NCI-H460 (cell line): ENCODE results near the gene COG7. TPM values are rescaled to one million over a fixed set of nuclear protein-coding genes. Genes with fewer than 3 reads are reported as not detected.
"Not testable (repeated sequence)": the region's sequence is repeated elsewhere in the genome, so short reads cannot be mapped to it uniquely, and the experiment has no call there.

Source experiments
- DNase-seq: peaks from one replicate; pipeline ENCODE4 v3.0.0-alpha.2; 2016; ENCODE audit warnings: low read depth; ENCODE audit errors: extremely low read depth
- total RNA-seq: library from RNA; depleted of rRNA; stranded (reverse); fragments of >200 nt; shearing (Covaris generic); gene quantifications from 2 replicates; pipeline ENCODE4 v1.2.3, GENCODE V29; 2014

The COG7 gene
- total RNA-seq, 1 experiment from 2014 or later: 22.4 TPM

DNA sequence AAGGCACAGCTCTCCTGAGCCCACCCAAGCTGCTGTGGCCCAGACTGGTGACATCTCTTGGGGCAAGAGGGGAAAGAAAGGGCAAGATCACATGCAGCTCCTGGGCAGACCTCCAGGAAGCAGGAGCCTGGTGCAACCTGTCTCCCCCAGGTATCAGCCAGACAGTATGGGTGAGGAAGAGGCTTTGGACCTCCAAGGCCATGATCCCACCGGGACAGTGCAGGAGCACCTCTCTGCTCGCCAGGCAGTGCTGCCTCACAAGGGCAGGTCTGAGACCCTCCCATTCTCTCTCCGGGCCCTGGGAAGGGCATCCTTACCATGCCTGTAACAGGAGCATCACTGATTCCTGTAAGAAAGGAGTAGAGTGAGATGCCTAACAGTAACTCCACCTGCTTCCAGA lies 25.6 kb upstream of the COG7 start:
- DNase-seq: no peak

DNA sequence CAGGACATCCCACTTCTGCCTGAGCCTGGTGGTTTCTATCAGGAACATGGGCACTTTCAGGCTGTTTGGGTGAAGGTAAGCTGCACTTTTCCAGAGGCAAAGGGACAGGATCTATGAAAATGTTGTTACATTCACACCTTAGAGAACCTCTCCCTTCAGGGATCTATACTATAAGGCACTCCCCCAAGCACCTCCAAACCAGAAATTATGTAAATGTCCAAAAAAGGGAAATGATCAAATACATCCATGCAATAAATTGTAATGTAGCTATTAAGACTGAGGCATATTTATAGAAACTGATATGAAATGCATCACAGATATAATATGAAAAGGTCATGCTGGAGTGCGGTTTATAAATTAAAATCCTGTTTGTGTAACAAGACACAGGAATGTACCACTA lies 23.3 kb upstream of the COG7 start:
- DNase-seq: no peak

DNA sequence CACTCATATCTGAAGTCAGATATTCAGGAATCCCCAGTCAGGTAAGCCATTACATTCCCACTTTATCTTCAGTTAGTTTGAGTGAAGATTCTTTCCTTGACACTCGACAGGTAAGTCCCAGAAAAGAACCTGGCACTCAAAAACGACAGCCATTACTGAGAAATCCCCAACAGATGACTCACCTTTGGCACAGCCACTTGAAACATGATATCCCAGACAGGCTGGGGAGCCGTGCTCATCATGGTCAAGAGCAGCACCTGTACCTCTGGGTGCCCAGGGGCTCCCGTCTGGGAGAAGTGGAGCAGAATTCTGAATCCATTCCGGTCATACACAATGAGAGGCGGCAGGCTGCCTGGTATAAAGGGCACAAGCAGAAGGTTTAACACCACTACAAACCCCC lies 16.8 kb upstream of the COG7 start:
- no peak for DNase-seq

DNA sequence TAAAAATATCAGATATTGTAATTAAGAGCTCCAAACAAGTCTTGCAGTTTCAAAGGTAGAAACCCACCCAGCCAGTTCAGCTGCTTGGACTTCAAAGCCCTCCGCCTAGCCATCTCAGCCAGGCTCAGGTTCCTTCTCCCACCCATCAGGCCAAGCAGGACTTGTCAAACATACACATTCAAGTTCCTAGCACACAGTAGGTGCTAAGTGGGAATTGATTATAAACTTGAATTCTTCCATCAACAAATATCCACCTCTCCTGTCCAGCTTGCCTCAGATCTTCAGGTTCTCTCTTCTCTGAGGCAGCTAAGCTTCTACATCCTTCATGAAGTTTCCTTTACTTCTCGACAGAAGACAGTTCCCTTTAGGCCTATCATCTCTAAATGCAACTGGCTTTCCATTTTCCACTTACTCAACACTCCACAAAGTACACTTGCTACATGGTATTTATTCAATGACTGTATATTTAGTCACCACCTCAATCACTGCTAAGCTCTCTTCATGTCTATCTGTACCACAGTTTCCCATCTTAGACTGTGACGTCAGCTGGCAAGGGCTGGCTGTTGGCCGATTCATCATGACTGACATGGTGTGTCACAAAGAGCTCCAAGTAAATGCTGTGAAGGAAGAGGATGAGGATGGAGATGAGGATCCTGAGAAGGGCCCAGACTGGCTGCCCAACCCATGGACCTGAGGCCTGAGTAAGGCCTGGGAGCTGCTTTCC lies 13.3 kb upstream of the COG7 start:
- peak; percentile 48 for DNase-seq

DNA sequence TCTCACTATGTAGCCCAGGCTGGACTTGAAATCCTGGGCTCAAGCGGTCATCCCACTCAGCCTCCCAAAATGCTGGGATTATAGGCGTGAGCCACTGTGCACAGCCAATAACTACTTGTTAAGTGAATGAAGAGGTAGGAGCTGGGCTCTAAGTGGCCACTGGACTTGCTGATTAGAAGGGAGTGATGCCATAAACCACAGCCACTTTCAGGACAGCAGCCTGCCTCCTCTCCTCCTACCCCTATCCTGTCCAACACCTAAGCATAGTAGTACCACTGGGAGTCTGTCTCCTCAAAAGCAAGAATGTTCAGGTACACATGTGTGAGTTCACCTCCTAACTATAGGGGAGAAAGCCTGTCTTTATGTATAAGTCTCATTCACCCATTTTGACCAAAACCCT lies 12.2 kb upstream of the COG7 start:
- DNase-seq: no peak

DNA sequence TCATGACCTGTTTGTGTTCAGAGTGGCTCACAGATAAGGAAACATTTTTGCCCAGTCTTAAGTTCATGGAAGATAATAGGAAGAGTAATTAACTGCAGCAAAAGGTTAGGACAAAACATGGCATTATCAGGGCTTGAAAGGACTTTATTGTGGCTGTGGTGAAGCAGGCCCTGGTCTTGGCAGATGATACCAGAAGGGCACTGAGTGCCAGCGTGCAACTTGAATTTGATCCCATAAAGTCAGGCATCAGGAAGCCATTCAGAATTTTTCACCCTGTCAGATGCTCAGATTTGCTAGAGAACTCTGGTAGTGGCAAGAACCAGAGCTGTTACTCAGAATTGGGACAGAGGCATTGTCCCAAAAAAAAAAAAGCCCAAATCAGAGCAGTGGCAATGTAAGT lies 11.2 kb upstream of the COG7 start:
- no peak for DNase-seq

DNA sequence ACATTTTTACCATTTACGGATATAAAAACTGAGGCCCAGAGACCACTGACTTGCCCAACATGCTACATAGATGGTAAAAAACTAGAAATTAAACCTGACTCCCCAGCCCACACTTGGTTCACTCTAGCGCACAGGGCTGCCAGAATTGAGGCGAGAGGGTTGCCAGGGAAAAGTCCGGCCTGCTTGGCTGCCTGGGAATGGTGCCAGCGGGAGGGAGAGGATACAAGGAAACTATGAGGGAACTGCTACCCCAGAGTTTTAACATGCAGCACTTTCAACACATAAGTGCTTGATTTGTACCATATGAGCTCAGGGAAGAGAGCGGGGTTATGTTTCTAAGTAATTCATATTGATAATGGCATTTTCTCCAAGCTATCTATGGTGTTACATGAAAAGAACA lies 10.0 kb upstream of the COG7 start:
- DNase-seq: not testable (repeated sequence)

DNA sequence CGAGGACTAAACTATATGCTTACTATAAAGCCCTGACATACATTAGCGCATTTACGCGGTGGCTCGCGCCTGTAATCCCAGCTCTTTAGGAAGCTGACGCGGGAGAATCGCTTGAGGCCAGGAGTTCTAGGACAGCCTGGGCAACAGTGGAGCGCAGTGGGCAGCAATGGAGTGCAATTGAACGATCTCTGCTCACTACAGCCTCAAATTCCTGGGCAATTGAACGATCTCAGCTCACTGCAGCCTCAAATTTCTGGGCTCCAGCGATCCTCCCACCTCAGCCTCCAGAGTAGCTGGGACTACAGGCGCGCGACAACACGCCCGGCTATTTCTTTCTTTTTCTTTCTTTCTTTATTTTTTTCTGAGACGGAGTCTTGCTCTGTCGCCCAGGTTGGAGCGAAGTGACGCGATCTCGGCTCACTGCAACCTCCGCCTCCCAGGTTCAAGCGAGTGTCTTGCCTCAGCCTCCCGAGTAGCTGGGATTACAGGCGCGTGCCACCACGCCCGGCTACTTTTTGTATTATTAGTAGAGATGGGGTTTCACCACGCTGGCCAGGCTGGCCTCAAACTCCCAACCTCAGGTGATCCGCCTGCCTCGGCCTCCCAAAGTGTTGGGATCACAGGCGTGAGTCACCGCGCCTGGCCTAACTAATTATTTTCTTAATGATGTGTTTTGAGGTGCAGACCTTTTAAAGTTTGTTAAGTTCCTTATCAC lies 506 bp upstream of the COG7 start:
- no peak for DNase-seq

DNA sequence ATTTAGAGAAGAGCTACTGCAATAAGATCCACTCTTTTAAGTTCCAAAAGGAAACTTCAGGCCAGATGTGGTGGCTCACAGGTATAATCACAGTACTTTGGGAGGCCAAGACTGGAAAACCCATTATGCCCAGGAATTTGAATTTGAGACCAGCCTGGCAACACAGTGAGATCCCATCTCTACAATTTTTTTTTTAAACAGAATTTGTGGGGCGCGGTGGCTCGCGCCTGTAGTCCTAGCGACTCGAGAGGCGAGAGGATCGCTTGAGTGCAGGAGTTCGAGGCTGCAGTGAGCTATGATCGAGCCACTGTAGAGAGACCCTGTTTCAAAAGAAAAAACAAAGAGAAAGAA lies 793 bp downstream of the COG7 start:
- no peak for DNase-seq

DNA sequence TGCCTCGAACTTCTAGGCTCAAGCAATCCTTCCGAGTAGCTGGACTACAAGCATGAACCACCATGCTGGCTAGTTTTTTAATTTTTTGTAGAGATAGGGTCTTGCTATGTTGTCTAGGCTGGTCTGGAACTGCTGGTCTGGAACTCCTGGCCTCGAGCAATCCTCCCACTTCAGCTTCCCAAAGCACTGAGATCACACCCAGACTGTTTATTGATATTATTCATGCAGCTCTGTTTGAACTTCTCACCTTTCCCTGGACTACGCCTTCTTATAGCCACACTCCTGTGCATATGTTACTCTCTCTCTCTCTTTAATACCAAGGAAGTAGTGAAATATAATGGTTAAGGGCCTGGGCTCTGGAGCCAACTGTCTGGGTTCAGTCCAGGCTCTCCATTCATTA lies 4.6 kb downstream of the COG7 start:
- peak; percentile 47 for DNase-seq

DNA sequence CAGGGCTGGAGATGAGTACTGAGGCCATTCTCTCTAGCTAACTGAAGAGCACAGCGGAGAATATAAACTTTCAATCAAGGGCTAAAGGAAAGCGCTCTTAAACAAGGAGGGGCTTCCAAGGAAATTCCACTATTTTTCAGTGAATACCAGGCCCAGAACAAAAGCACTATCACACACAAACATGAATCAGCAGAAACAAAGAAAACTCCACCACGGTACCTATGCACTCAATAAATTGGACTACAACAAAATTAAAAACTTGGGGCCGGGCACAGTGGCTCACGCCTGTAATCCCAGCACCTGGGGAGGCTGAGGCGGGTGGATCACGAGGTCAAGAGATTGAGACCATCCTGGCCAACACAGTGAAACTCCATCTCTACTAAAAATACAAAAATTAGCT lies 15.4 kb downstream of the COG7 start:
- not testable (repeated sequence) for DNase-seq

DNA sequence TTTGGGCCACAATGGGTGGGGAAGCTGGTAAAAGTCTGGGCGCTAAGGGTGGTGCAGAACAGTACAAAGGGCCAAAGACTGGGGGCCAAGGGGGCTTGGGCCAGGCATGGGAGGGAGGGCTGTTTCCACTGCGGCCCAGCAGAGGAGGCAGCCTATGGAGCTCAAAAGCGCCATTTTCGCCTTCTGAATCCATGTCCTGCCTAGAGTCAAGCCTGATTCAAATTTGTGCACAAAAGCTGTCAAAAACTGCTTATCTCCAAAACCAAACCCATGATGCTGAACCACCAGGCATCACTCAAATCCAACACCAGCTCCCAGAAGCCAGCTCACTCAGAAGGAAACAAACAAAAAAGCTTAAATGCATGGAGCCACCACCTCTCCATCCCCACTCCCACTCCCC lies 16.0 kb downstream of the COG7 start:
- DNase-seq: no peak

DNA sequence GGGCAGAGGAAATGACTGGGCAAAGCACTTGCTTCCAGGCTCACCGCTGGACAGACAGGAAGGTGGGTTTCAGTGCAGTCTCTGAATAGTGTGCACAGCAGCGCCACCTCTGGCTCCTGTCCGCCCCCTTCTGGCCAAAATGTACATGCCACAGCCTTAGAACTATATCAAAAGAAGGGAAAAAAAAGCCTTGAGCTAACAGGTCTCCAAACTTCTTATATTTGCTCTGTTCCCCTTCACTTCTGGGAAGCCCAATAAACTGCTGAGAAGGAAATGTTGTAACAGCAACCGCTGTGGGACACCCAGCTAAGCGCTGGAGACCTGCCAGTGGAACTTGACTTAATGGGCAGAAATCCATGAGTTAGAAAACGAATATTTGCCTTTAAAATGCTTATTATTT lies 17.5 kb downstream of the COG7 start:
- DNase-seq: peak; percentile 44

DNA sequence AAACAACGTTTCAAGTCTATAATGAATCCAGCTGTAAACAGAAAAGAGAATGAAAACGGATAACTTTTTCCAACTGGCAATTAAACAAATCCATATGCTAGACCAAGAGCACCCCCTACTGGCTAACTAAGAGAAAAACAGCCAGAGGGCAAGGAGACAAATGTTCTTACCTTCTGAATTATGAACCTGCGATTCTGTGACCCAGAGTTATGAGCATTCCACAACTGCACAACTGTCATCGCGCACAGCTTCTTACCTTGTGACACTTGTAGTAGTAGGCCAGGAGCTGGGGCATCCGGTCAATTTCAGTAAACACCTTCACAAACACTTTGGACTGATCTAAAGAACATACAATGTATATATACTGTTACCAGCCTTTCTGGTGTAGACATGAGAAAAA lies 18.6 kb downstream of the COG7 start:
- peak; percentile 75 for DNase-seq

DNA sequence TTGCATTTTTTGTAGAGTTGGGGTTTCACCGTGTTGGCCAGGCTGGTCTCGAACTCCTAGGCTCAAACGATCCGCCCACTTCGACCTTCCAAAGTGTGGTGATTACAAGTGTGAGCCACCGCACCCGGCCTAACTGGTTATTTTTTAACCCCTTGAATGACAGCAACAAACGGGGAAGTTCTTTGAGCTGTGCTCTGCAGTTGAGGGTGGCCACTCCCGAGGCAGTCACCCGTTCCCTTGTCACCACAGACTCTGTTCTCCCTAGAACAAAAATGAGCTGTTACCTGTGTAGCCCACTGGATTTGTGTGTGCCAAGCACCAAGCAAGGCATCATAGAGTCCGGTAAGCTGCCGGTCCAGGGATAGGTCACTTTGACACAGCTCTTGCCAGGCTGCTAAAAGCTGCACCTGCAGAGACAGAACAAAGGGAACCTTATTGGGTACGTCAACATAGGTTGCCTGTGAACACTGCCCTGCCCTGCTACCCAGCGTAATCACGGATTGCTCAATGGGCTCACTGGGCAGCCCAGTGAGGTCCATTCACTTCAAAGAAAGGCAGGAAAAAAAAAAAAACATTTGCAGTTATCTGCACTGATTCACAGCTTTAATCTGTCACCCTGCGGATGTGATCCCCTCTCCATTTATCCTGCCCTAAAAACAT lies 19.6 kb downstream of the COG7 start:
- DNase-seq: no peak

DNA sequence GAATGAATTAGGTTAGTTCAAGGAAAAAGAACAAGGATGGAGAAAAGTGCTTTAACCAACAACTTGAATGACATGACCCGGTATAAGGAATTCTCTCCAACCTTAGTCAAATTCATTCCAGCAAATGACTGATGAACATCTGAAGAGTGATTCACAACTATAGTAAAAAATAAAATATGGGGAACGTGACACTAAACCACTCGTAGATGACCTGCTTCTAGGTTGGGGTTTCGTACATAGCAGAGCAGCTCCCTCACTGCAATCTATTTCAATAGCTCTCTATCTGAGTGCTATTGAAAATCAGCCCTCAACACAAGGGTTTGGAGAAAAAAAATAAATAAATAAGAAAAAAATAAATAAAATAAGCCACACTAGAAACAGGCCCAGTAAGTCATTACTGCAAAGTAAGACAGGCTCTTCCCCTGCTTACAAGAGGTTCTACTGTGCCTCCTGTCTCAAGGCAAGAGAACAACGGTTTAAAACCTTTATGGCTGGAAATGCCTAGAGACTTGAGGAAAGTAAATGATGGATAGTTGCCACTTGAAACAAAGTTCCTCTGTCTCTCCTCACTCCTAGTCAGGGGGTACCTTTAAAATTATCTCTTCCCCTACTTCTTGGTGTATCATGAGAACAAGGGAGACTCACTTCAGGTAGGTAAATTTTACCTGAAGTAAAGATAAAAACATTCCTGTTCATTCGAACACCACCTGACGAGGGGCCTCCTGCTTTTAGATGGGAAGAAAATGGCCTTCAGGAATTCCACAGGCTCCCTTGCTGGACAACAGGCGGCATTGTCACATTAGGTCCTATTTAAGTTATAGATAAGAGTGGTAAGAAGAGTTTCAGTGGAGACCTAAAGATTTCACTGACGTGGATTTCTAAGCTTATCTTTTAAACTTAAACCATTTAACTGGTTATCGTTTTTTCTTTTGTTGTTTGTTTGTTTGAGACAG lies 20.5 kb downstream of the COG7 start:
- no peak for DNase-seq

DNA sequence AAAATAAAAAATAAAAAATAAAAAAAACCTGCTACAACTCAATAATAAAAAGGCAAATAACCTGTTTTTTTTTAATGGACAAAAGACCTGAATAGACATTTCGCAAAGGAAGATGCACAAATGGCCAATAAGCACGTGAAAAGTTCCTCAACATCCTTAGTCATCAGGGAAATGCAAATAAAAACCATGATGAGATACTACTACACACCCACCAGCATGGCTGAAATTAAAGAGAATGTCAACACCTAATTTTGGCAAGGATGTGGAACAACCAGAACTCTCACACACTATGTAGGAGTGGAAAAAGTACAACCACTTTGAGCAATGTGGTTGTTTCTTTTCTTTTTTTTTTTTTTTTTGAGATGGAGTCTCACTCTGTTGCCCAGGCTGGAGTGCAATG lies 24.6 kb downstream of the COG7 start:
- DNase-seq: no peak

DNA sequence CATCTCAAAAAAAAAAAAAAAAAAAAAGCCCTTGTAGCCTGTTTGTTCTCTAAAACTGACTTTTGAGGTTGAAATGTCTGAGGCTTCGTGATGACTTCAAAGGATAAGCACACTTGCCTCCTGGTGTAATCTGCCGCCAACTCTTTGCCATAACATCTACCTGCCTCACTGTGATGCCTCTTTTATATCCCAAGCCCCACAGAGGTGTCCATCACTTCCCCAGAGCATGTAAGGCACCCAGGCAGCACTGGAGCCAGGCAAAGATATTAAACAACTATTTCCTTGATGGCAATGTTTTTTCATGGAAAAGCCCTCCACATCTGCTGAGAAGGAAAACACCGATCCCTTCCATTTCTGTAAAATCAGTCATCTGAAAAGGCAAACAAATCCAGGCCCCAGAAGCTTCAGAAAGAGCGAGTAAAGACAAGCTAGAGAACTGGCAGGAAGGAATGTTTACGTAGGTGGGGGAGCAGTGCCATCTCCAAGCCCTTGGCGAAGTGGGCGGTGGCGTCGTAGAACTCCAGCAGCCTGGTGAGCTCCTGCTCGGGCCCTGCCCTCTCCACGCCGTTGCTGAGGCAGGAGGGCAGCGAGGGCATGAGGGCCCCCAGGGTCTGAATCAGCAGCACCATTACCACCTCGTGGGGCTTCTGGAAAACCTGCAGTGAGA lies 28.6 kb downstream of the COG7 start:
- peak; percentile 42 for DNase-seq

DNA sequence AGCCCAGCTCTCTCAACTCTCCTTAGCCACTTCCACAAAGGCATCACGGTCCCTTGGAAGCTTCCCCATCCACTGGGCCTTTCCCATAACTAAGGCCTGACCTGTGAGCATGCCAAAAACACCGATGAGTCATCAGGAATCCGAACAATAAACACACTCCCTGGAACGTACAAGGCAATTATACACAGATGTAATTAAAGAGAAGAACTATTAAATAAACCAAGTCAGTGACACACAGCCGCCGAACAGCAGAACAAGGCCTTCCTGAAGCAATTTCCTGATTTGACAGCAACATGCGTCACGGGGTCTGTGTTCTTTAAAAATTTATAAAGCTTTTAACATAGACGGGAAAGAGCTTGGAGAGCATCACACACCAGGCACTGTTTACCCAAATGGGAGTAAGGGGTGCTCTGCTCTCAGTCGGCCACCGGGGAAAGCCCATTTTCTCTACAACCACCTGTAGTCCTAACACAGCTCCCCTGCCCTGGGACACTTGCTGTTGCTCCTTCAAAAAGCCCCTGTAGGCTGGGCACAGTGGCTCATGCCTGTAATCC lies 29.4 kb downstream of the COG7 start:
- DNase-seq: peak; percentile 53

DNA sequence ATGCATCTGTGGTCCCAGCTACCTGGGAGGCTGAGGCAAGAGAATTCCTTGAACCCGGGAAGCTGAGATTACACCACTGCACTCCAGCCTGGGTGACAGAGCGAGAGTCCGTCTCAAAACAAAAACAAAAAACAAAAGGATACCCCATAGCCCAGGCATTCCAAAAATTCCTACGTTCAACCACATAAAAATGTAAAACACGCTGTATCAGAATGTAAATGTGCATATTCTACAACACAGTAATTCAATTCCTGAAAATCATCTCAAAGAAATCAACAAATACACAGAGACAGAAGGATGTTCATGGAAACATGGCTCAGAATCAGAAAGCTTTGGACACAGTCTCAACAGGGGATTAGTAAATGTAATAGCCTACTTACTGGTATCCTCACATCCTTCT lies 33.0 kb downstream of the COG7 start:
- no peak for DNase-seq
